Mucosa of stomach (tissue), 1 donor: ENCODE measurements around the gene WNT9B.
"Not testable (repeated sequence)": the region's sequence is repeated elsewhere in the genome, so short reads cannot be mapped to it uniquely, and the experiment has no call there.

ENCODE experiments used
- H3K27me3 ChIP-seq: one replicate; pipeline ENCODE4 v1.7.0; 2013; ENCODE audit warnings: mild to moderate bottlenecking, low read length; ENCODE audit not compliant: control insufficient read depth, insufficient read depth
- H3K36me3 ChIP-seq: one replicate; pipeline ENCODE4 v1.7.0; 2013; ENCODE audit warnings: low read length; ENCODE audit not compliant: control insufficient read depth, insufficient read depth
- H3K4me1 ChIP-seq: one replicate; pipeline ENCODE4 v1.7.0; 2013; ENCODE audit warnings: mild to moderate bottlenecking, low read length; ENCODE audit not compliant: control insufficient read depth, insufficient read depth
- H3K4me3 ChIP-seq: one replicate; pipeline ENCODE4 v1.7.0; 2013; ENCODE audit warnings: low read length
- H3K9ac ChIP-seq: one replicate; pipeline ENCODE4 v1.7.0; 2013; ENCODE audit warnings: mild to moderate bottlenecking, low read length, moderate library complexity
- H3K9me3 ChIP-seq: one replicate; pipeline ENCODE4 v1.7.0; 2013; ENCODE audit warnings: mild to moderate bottlenecking, low read length, moderate library complexity; ENCODE audit not compliant: control insufficient read depth
- donor health status: Pancreatic carcinoma.

The WNT9B gene

DNA sequence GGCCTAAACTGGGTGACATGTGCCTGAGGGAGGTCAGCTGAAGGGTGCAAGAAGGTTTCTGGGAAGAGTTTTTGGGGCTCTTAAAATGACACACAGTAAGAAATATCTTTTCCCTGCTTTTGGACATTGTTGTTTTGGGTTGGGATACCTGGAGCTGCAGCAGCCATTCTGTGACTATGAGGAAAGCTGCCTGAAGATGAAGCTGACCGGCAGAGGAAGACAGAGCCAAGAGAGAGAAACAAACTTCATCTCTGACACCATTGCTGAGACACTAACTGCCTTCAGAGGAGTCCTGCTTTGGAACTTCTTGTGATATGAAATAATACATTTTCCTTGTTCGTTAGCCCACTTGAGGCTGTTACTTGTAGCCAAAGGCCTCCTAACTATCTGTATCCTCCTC lies 24.1 kb upstream of the WNT9B start:
- H3K9ac ChIP-seq, result no peak overlapping the region
- no peaks in the 10 kb centered on the region for H3K36me3 ChIP-seq
- H3K4me3 ChIP-seq, result no peak overlapping the region
- peaks cover 11% of the 10 kb centered on the region for H3K27me3 ChIP-seq
- no peaks in the 10 kb centered on the region for H3K9me3 ChIP-seq
- peaks cover 4% of the 10 kb centered on the region for H3K4me1 ChIP-seq

DNA sequence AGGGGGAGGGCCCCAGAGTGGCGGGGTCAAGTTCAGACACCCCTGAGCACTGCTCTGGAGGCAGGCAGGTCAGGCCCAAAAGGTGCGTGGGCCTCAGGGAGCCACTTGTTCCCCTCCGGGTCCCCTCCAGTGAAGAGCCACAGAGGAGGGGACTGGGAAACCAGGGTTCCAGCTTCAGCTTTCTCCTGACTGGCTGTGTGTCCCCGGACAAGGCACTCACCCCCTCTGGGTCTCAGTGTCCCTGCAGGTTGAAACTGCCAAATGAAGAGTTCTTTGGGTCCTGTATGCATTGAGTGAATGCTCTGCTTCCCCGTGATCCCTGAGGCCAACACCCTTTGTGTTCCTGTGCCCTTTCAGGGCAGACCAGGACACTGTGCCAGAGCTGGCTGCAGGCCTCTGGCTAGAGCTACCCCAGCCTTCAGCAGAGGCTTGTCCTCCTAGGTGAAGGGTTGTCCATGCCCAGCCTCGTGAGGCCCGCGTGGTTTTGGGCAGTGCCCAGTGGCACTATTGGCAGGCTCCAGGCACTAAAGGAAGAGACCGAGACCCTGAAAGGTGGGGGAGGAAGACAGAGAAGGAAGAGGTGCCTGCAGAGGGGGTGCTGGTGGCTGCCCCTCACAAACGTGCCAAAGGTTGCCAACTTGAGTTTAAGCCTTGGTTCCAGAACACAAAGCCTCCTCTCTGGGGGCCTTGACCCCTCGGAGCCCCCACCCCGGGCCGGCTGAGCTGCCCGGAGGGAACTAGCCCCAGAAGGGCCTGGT lies 19.6 kb upstream of the WNT9B start:
- H3K27me3 ChIP-seq, result peaks cover 7% of the 10 kb centered on the region
- H3K9me3 ChIP-seq, result no peaks in the 10 kb centered on the region
- peaks cover 4% of the 10 kb centered on the region for H3K4me1 ChIP-seq
- H3K4me3 ChIP-seq, result no peak overlapping the region
- no peak overlapping the region for H3K9ac ChIP-seq
- no peaks in the 10 kb centered on the region for H3K36me3 ChIP-seq

- Histone ChIP-seq H3K9ac (no peak overlapping the region), H3K4me1 (peaks cover 4% of the 10 kb centered on the region), H3K27me3 (peaks cover 3% of the 10 kb centered on the region), H3K36me3 (no peaks in the 10 kb centered on the region), H3K4me3 (no peak overlapping the region), H3K9me3 (no peaks in the 10 kb centered on the region)
Measured at GRCh38 chr17:46832331-46832821, 19.0 kb upstream of the WNT9B start.

DNA sequence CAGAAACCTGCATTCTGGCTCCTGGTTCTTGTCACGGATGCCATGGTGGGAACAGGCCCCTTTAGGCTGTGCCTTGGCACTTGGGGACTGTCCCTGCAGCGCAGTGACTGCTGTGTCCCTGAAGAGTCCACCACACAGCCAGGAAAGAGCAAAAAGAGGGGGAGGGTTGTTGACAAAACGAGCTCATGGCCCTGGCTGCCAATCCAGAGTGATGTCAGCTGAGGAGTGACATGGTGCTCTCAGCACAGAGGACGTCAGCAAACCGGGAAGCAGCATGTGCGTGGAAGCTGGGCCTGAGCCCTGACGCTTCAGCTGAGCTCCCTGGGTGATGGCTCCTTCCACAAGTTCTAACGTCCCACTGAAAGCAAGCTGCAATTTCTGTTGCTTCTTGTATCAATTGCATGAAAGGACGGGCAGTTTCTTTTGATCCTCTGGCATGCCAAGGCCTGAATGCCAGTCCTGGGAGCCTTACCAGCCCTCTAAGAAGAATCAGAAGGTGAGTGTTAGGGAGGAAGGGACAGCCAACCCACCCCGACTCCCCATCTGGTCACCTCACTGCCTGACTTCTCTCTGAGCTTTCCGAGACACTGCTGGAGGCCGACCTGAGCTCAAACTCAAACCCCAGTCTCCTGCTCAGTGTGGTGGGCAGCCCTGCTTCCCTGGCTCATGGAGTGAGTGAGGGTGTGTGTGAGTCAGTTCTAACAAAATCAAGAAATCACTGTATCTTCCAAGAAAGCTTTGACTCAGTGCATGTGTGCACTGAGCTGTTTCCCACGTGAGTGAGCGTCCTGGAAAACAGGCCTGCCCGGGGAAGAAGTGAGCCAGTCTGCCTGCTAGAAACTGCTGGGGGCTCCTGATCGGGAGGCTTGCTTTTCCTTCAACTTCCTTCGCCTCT lies 18.2 kb upstream of the WNT9B start:
- H3K4me3 ChIP-seq, result no peak overlapping the region
- no peaks in the 10 kb centered on the region for H3K9me3 ChIP-seq
- peaks cover 4% of the 10 kb centered on the region for H3K4me1 ChIP-seq
- H3K36me3 ChIP-seq, result no peaks in the 10 kb centered on the region
- H3K27me3 ChIP-seq, result peaks cover 3% of the 10 kb centered on the region
- H3K9ac ChIP-seq, result no peak overlapping the region

DNA sequence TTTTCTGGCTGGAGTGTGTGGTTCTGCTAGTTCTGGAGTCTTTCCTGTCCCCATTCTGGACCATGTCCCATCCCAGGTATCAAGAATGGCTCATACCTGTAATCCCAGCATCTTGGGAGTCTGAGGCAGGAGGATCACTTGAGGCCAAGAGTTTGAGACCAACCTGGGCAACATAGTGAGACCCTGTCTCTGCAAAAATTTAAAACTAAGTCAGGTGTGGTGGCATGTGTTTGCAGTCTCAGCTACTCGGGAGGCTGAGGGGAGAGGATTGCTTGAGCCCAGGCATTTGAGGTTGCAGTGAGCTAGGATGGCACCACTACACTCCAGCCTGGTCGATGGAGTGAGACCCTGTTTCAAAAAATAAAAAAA lies 17.6 kb upstream of the WNT9B start:
- Histone ChIP-seq H3K4me1 (peaks cover 4% of the 10 kb centered on the region), H3K9me3 (no peaks in the 10 kb centered on the region), H3K4me3 (no peak overlapping the region), H3K9ac (no peak overlapping the region), H3K36me3 (no peaks in the 10 kb centered on the region), H3K27me3 (no peaks in the 10 kb centered on the region)

- H3K9me3 ChIP-seq, result no peaks in the 10 kb centered on the region
- H3K27me3 ChIP-seq, result no peaks in the 10 kb centered on the region
- H3K4me1 ChIP-seq, result peaks cover 4% of the 10 kb centered on the region
- H3K9ac ChIP-seq, result no peak overlapping the region
- no peak overlapping the region for H3K4me3 ChIP-seq
- H3K36me3 ChIP-seq, result no peaks in the 10 kb centered on the region
Measured at GRCh38 chr17:46834846-46835245, 16.5 kb upstream of the WNT9B start.

- Histone ChIP-seq H3K27me3 (peaks cover 8% of the 10 kb centered on the region), H3K9me3 (no peaks in the 10 kb centered on the region), H3K9ac (no peak overlapping the region), H3K36me3 (no peaks in the 10 kb centered on the region), H3K4me1 (peaks cover 4% of the 10 kb centered on the region), H3K4me3 (no peak overlapping the region)
Measured at GRCh38 chr17:46836500-46836899, 14.9 kb upstream of the WNT9B start.

DNA sequence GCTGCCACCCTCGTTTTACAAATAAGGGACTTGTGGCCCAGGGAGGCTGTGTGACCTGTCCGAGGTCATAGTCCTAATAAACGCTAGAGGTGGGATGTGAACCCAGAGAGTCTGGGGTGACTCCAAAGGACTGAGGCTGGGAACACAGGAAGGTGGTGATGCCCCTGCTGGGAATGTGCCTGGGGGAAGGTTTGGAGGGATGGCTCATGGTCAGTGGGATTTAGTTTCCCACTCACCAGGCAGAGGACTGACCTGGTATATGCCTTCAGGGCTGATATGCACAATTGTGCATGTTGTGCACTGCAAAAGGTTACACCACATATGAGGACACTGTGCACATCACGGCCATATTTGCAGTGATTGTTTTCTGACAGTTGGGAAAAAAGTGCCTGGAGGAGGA lies 13.9 kb upstream of the WNT9B start:
- Histone ChIP-seq H3K4me1 (peaks cover 4% of the 10 kb centered on the region), H3K9ac (no peak overlapping the region), H3K9me3 (no peaks in the 10 kb centered on the region), H3K4me3 (no peak overlapping the region), H3K36me3 (no peaks in the 10 kb centered on the region), H3K27me3 (peaks cover 18% of the 10 kb centered on the region)

- H3K36me3 ChIP-seq, result no peaks in the 10 kb centered on the region
- no peak overlapping the region for H3K4me3 ChIP-seq
- H3K9me3 ChIP-seq, result no peaks in the 10 kb centered on the region
- no peak overlapping the region for H3K9ac ChIP-seq
- H3K4me1 ChIP-seq, result peaks cover 4% of the 10 kb centered on the region
- peaks cover 18% of the 10 kb centered on the region for H3K27me3 ChIP-seq
Measured at GRCh38 chr17:46839211-46839610, 12.2 kb upstream of the WNT9B start.

DNA sequence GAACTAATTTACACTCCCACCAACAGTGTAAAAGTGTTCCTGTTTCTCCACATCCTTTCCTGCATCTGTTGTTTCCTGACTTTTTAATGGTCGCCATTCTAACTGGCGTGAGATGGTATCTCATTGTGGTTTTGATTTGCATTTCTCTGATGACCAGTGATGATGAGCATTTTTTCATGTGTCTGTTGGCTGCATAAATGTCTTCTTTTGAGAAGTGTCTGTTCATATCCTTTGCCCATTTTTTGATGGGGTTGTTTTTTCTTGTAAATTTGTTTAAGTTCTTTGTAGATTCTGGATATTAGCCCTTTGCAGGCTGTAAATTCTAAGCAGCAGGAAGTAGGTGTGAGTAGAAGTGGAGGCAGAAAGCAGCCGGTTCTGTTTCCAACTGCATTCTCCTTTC lies 10.8 kb upstream of the WNT9B start:
- not testable (repeated sequence) for H3K9me3 ChIP-seq, H3K9ac ChIP-seq, H3K4me3 ChIP-seq, H3K4me1 ChIP-seq, H3K36me3 ChIP-seq
- H3K27me3 ChIP-seq, result peaks cover 18% of the 10 kb centered on the region

DNA sequence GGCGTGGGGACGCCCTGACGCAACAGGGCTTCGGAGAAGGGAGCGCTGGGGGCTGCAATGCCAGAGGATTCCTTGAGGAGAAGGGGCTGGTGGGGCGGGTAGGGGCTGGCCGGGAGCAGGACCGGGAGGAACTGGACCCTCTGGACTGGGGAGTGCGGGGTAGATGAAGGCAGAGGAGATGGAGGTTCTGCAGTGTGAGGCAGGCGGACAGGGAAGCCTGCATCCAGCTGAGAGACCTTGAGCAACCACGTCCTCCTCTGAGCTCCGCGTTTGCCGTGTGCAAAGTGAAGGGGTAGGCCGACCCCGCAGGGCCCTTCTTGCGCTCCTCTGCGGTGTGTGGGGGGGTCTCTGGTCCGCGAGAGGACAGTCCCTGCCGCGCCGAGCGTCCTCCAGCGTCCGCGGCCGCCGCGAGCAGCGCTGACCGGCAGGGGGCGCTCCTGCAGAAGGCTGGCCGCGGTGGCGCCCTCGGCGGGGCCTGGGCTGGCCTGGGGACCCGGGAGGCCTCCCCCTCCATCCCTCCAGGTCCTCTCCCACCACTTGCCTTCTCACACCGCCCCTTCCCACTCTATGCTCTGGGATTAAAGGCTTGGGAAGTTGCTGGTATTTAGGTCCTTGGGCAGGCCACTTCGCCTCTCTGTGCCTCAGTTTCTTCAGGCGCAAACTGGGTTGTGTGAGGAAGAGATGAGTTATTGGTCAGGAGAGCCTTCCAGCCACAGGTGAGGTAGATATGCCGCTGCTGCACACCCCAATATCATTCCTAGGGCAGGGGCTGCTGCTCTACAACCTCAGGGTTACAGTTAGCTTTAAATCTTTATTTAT lies 9.6 kb upstream of the WNT9B start:
- Histone ChIP-seq H3K36me3 (no peaks in the 10 kb centered on the region), H3K27me3 (peaks cover 18% of the 10 kb centered on the region), H3K9me3 (no peaks in the 10 kb centered on the region), H3K4me3 (no peak overlapping the region), H3K4me1 (no peaks in the 10 kb centered on the region), H3K9ac (no peak overlapping the region)

GRCh38 chr17:46842835-46843234 lies 8.5 kb upstream of the WNT9B start:
- Histone ChIP-seq H3K36me3 (no peaks in the 10 kb centered on the region), H3K27me3 (peaks cover 18% of the 10 kb centered on the region), H3K4me1 (no peaks in the 10 kb centered on the region), H3K4me3 (no peak overlapping the region), H3K9ac (no peak overlapping the region), H3K9me3 (no peaks in the 10 kb centered on the region)
